Measurements from ENCODE around the gene ZNF778. TPM values are rescaled to one million over a fixed set of nuclear protein-coding genes. Genes with fewer than 3 reads are reported as not detected.

Gene ZNF778
- polyA plus RNA-seq, 2 of the 4 experiments (the other 2 are of a cell fraction) = 7.0 to 9.5 TPM

GRCh38 chr16:89273741-89274472 is 56.4 kb downstream of the ZNF778 start:
- no peak overlapping the region for H3K27ac ChIP-seq
- 94% methylated on average over 12 of the region's 19 CpGs for WGBS (ENCODE audit: missing lambda C conversion rate)
- H3K9me3 ChIP-seq = no peaks in the 10 kb centered on the region
- ChIA-PET CTCF (interaction anchor here (1.0 to 9.1 kb wide), 4 partner anchors 10 to 121 kb away, joined by 3 to 80 read pairs (median 3); no protein-coding TSS in a partner anchor), POLR2A (no interaction called here)
- no peak for TF ChIP-seq ZSCAN20 (CRISPR knock-in tag; IDR thresholded peaks at IDR 0.05)
- TF ChIP-seq SREBF2 (IDR thresholded peaks at IDR 0.05) = no peak
- TF ChIP-seq POLR2AphosphoS2 (conservative IDR thresholded peaks at IDR 0.05; ENCODE audit: low read length) = no peak
- TF ChIP-seq POLR2A (IDR thresholded peaks at IDR 0.05; ENCODE audit: low read length) = no peak
- TF ChIP-seq MAZ (IDR thresholded peaks at IDR 0.05; ENCODE audit: borderline replicate concordance, low read depth, low read length) = no peak
- TF ChIP-seq HDAC2 (IDR thresholded peaks at IDR 0.05) = no peak
- TF ChIP-seq CBX8 (IDR thresholded peaks at IDR 0.05) = no peak
- no peak for TF ChIP-seq ESRRA (IDR thresholded peaks at IDR 0.05; ENCODE audit: borderline replicate concordance, low read length)
- TF ChIP-seq NR3C1 (IDR thresholded peaks at IDR 0.05) = no peak
- no peak for DNase-seq (ENCODE audit: low read depth in 1 of 2, low spot score in 1 of 2)
- no peak overlapping the region for H3K4me3 ChIP-seq
- no peak for ATAC-seq
- FAIRE-seq = no peak
- H3K4me2 ChIP-seq = no peak overlapping the region
- H3K4me1 ChIP-seq = peaks cover 13% of the 10 kb centered on the region

- FAIRE-seq (no peak), ATAC-seq (no peak)
Measured at GRCh38 chr16:89274561-89275283, 57.2 kb downstream of the ZNF778 start.

More at GRCh38 chr16:89274561-89275283, 57.2 kb downstream of the ZNF778 start:
- WGBS (ENCODE audit: missing lambda C conversion rate) = 95% methylated on average over 20 of the region's 30 CpGs
- CTCF ChIA-PET = interaction anchor here (0.5 to 9.1 kb wide), 5 partner anchors 11 to 263 kb away, joined by 3 to 80 read pairs (median 3); no protein-coding TSS in a partner anchor
- no peak overlapping the region for H3K4me3 ChIP-seq
- no peak overlapping the region for H3K27ac ChIP-seq
- DNase-seq (ENCODE audit: low read depth in 1 of 2, low spot score in 1 of 2) = no peak
- H3K4me1 ChIP-seq = peaks cover 4% of the 10 kb centered on the region; the same call in 2 of the 3 replicates
- TF ChIP-seq HEYL (CRISPR knock-in tag; IDR thresholded peaks at IDR 0.05) (no peak), RCOR1 (IDR thresholded peaks at IDR 0.05; ENCODE audit: low read depth, low read length) (no peak), CHD4 (IDR thresholded peaks at IDR 0.05; ENCODE audit: borderline replicate concordance) (no peak), RAD21 (conservative IDR thresholded peaks at IDR 0.05 in 1 of 2, IDR thresholded peaks at IDR 0.05 in 1 of 2) (no peak), REST (IDR thresholded peaks at IDR 0.05) (no peak), RARB (CRISPR knock-in tag; IDR thresholded peaks at IDR 0.05) (no peak), SREBF2 (IDR thresholded peaks at IDR 0.05) (no peak), ATOH8 (CRISPR knock-in tag; IDR thresholded peaks at IDR 0.05; ENCODE audit: low read depth) (no peak), MAX (IDR thresholded peaks at IDR 0.05) (no peak), KDM1A (IDR thresholded peaks at IDR 0.05; ENCODE audit: low read depth) (no peak), ZC3H11A (IDR thresholded peaks at IDR 0.05) (no peak), BCL3 (IDR thresholded peaks at IDR 0.05) (no peak), ELK1 (IDR thresholded peaks at IDR 0.05; ENCODE audit: low read depth, low read length) (no peak), CHD2 (IDR thresholded peaks at IDR 0.05; ENCODE audit: low read length, partially characterized antibody) (no peak), JUNB (IDR thresholded peaks at IDR 0.05) (no peak), PHF8 (IDR thresholded peaks at IDR 0.05; ENCODE audit: borderline replicate concordance, low read depth) (no peak), NR3C1 (IDR thresholded peaks at IDR 0.05) (no peak)
- no peaks in the 10 kb centered on the region for H3K9me3 ChIP-seq
- POLR2A ChIA-PET = no interaction called here
- H3K4me2 ChIP-seq = no peak overlapping the region
